HG03108 (cell line): ENCODE results near the gene IRAK2.
"Not testable (repeated sequence)": the region's sequence is repeated elsewhere in the genome, so short reads cannot be mapped to it uniquely, and the experiment has no call there.

Experiments used
- ATAC-seq: cut with Tn5 transposase; IDR thresholded peaks from one replicate; pipeline ENCODE4 v1.9.1; 2021; ENCODE audit warnings: moderate library complexity; ENCODE audit not compliant: unreplicated experiment

The IRAK2 gene

DNA sequence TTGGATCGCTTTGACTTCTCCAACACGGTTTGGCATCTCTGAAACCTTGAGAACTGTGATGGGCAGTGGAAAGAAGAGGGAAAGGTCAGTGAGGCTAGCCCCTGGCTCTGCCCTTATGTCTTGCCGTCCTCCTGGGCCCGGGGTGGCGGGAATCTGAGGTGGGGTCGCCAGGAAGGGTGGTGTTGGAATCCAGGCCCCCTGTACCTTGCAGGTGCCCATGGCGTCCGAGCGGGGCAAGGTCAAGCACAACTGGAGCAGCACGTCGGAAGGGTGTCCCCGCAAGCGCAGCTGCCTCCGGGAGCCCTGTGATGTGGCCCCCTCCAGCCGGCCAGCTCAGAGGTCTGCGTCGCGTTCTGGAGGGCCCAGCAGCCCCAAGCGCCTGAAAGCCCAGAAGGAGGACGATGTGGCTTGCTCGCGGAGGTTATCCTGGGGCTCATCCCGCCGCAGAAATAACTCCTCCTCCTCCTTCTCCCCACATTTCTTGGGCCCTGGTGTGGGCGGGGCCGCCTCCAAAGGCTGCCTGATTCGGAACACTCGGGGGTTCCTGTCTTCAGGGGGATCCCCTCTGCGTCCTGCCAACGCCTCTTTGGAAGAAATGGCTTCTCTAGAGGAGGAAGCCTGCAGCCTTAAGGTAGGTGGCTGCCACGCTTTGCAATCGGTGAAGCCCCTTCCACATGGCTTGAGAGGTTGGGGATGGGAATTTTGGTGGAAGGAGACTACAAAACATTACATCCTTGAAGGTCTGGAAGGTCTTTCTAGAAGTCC, 84.4 kb downstream of the IRAK2 start:
- ATAC-seq: no peak

DNA sequence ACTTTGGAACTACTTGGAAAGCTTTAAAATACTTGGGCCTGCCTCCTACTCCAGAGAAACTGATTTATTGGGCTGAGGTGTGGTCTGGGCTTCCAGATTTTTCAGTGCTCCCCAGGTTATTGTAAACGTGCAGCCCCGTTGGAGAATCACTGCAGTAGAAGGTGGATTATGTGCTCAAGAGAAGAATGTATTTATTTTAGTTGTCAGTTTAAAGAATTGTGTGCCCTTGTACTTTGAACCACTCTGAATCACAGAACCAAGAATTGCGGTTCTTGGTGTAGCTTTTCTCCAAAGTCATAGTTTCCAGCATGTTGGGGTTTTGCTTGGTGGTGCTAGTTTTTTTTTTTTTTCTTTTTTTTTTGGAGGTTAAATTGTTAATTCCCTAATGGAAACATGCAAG, 85.1 kb downstream of the IRAK2 start:
- no peak for ATAC-seq

DNA sequence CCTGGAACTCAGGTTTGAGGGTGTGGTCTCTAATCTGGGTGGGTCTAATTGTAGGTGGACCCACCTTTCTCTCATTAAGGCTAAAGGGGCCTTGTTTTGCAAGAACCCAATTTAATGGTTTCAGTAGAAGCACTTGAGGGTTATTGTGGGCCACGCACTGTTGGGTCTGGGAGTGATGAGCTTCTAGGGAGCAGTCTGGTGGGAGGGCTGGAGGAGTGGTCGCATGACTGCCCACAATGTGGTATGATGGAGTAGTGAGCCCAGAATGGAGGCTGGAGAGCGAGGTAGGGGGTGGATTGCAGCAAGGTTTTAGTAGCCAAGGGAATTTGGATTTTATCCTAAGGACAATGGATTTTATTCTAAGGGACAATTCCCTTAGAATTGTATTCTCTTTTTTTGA, 86.3 kb downstream of the IRAK2 start:
- no peak for ATAC-seq

DNA sequence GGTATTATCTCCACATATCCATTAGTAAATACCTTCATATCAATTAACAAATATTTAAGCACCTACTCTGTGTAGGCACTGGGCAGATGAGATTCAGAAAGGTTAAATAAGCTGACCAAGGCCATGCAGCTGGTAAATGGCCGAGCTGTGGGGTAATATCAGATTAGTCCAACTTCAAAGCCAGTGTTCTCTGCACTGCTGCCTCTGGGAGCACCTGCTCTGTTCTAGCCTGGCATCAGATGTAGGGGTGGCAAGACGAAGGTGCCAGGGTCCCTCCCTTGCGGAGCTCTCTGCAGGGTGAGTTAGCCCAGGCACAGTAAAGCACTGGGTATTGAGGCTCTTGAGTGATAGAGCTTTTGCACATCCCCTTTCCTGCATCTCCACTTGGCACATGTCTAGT, 89.0 kb downstream of the IRAK2 start:
- no peak for ATAC-seq

DNA sequence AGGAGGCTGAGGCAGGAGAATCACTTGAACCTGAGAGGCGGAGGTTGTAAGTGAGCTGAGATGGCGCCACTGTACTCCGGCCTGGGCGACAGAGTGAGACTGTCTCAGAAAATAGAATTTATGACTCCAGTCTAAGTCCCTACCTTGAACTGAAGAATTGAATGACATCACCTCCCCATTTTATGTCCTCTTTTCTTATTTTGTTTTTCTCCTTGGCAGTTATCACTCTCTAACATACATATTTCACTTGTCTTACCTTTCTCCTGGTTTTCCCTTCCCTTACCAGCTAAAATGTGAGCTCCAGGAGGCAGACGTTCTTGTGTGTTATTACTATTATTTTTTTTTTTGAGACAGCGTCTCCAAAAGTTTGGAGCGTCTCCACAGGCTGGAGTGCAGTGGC, 91.1 kb downstream of the IRAK2 start:
- ATAC-seq: no peak

DNA sequence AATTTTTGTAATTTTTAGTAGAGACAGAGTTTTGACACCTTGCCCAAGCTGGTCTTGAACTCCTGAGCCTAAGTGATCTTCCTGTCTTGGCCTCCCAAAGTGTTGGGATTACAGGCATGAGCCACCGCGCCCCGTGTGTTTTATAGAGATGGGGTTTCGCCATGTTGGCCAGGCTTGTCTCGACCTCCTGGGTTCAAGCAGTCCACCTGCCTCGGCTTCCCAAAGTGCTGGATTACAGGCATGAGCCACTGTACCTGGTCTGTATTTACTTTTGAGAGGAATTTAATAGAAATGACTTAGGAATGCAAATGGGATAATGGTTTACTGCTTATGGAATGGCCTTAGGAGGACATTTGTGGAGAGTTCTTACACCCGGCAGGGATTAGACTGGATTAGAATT, 94.3 kb downstream of the IRAK2 start:
- no peak for ATAC-seq

DNA sequence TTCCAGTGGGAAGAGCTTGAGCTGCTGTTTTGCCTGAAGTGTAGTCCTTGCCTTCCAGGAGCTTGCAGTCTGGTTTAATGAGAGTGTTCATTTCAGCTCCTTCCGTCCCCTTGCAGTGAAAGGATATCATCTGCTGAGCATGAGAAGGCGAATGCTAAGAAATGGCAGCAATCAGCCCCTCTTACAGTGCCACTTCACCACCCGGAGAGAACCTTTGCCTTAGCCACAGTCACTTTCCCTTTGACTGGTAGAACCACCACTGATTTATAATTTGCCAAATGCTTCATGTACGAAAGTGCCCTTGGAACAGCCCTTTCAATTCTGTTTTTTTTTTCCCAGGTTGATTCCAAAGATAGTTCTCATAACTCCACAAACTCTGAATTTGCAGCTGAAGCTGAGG, 95.1 kb downstream of the IRAK2 start:
- no peak for ATAC-seq

DNA sequence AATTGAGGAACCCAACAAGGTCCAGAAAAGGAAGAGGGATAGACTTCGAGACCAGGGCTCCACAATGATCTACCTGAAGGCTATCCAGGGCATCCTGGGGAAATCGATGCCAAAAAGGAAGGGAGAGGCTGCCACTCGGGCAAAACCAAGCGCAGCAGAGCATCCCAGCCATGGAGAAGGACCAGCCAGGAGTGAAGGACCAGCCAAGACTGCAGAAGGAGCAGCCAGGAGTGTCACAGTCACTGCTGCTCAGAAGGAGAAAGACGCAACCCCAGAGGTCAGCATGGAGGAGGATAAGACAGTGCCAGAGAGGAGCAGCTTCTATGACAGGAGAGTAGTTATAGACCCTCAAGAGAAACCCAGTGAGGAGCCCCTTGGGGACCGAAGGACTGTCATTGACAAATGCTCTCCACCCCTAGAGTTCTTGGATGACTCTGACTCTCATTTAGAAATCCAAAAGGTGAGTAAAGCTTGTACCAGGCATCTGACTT, 95.5 kb downstream of the IRAK2 start:
- ATAC-seq: no peak

DNA sequence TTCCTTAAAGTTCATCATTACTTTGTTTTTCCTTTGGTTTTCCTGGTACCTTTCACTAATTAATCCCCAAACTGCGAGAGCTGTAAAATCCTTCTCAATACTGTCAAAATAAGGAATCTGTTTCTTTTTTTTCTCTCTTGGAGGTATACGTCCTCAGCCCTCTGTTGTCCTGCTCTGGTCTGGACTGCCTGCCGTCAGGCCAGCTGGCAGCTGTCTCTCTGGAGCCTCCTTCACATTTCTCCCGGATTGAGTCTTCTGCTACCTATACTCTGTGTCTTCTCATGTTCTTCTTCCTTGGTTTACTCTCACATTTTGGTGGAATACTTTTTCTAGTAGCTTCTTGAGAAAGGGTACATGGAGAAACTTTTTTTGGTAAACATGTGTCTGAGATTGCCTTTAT, 97.3 kb downstream of the IRAK2 start:
- no peak for ATAC-seq

DNA sequence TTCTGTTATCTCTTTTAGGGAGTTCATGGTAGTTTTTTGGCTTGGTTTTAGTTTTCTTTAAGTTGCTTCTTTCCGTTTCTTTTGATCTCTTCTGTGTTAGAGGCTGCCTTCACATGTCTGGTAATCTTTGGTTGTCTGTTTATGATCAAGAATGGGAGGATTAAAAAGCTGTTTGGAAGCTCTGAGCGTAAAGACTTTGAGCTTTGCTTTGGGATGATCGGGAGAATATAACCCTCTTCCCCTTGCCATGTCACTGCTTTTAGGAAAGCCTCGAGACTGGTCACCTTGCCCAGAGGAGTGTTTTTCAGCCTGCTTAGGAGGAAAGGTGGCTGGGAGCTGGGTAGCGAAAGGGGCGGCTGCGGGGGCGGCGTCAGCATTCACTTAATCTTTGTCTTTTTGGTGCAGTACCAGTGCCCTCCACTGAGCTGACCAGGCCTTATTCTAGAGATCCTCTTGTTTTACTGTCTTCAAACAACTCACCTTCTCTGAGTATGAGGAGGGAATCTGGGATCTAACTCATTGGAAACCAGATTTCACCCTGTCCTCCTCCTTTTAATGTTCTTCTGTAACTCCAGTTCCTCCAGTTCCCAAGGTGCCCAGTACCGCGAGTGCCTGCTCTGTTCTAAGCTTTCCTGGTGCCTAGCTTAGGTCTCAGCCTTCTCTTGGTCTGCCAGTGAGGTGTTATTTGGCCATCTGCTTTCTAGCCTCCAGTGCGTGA, 99.1 kb downstream of the IRAK2 start:
- ATAC-seq: no peak

DNA sequence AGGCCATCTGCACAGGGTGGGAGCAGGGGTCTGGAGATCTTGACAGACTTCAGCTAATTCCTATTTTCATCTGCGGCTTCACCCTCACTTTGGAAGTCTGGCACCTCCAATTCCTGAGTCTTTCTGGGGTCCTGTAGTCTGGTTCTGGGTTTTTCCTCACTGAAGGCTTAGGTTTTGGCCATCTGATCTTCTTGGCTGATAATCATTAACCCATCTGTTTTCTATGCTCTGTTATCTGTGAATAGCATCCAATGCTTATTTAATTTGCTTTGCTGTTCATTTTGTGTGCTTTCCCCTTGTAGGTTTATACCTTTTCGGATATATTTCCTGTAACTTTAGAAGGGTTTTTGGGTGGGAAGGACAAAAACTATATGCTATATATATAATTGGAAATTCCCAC, 101.1 kb downstream of the IRAK2 start:
- no peak for ATAC-seq

DNA sequence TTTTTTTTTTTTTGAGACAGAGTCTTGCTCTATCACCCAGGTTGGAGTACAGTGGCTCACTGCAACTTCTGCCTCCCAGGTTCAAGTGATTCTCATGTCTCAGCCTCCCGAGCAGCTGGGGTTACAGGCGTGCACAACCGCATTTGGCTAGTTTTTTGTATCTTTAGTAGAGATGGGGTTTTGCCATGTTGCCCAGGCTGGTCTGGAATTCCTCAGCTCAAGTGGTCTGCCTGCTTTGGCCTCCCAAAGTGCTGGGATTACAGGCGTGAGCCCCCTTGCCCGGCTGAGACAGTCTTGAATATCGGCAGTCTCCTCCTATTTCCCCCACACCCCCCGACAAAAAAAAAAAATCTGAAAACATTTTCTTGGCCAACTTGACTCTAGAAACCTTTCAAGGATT, 102.2 kb downstream of the IRAK2 start:
- ATAC-seq: not testable (repeated sequence)

DNA sequence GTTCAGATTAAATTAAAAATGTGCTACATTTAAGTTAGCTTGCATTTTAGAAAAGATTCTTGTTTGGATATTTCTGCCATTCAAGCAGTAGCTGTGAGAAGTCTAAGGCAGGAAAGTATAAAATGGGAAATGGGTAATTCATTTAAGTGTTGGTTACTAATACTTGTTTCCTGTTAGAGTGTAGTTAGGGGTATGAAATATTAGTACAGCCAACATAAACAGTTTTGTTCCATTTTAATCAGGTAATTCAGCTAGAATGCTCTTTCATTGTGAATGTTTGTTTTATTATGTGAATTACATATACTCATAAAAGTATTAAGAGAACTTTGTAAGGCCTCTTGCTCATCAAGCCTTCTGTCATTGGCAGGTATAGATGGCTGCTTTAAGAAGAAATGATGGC, 103.4 kb downstream of the IRAK2 start:
- ATAC-seq: no peak

DNA sequence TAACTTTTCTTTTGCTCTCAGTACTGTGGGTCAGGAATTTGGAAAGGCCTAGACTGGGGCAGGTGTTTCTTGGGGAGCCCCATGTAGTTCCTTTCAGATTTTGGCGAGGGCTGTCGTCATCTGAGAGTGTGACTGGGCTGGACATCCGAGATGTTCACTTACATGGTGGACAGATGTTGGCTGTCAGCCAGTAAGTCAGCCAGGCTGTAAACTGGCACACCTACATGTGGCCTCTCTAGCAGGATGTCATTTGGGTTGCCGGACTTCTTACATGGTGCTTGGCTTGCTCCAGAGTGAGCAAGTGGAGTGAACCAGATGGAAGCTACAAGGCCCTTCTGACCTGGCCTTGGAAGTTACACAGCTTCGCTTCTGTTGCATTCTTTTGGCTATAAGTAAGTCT, 104.2 kb downstream of the IRAK2 start:
- no peak for ATAC-seq

DNA sequence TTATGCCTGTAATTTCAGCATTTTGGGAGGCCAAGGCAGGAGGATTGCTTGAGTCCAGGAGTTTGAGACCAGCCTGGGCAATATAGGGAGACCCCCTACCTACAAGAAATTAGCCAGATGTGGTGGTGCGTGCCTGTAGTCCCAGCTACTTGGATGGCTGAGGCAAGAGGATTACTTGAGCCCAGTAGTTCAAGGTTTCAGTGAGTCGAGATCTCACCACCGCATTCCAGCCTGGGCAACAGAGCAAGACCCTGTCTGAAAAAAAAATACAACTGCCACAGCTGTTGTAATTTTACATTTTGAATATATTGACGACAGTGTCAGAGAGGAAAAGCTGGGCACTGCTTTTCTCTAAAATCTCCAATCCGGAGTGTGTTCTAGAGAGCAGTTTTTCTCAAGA, 104.7 kb downstream of the IRAK2 start:
- ATAC-seq: no peak

DNA sequence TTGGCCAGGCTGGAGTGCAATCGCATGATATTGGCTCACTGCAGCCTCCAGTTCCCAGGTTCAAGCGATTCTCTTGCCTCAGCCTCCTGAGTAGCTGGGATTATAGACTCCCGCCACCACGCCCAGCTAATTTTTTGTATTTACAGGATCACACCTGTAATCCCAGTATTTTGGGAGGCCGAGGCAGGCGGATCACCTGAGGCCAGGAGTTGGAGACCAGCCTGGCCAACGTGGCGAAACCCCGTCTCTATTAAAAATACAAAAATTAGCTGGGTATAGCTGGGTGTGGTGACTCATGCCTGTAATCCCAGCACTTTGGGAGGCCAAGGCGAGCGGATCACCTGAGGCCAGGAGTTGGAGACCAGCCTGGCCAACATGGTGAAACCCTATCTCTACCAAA, 107.8 kb downstream of the IRAK2 start:
- ATAC-seq: not testable (repeated sequence)

DNA sequence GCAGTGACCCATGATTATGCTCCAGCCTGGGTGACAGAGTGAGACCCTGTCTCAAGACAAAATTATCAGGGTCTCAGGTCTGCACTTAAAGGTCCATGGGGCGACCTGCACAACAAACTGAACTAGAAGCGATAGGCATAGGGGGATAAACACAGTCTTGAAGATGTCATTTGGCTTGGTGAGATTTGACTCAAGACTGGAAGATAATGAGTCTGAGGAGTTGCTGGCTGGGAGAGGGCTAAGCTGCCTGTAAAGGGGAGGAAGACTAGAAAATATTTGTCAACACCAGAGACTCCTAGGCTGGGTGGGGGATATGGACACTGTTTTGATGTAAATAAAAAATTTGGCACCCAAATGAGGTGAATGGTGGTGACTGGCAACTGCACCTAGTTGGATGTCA, 108.3 kb downstream of the IRAK2 start:
- ATAC-seq: no peak

DNA sequence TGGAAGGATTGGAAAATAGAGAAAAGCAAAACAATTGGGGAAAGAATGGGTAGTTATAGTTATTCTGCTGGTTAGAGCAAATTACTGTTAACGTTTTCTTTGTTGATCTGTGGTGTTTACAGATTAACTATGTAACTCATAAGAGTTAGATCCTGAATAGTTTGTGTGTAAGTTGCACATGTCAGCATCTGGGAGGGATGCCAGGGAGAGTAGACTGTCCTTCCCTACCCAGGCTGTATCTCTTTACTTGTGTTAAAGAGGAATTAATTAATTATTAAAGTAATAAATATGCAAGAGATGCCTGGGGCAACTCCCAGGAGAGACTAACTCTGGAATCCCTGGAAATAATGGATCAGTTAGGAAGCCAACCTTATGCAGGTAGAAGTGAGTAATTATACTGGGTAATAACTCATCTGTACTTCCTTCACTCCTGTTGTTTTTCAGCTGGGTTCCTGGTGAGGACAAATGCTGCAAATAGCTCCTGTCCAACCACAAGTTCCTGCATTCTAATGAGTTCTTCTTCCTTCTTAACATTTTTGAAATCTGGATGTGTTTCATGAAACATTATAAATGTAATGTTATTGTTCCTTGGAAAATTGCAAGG, 109.1 kb downstream of the IRAK2 start:
- ATAC-seq: no peak

DNA sequence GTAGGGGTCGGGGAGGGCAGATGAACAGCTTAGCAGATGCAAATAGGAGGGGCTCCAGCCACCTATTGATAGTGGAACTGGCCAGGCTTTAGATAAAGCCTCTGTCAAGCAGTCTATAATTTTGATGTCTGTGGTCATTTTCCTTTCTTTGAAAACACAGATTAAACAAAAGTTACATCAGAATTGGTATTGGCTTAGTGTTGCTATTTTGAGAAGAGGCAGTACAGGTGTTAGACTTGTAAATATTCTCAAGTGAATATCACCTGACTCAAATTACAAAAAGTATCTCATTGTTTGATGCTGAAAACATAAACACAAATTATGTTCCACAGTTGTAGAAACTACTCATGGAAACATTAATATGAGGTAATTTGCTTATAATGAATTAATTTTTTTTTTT, 109.9 kb downstream of the IRAK2 start:
- ATAC-seq: no peak

DNA sequence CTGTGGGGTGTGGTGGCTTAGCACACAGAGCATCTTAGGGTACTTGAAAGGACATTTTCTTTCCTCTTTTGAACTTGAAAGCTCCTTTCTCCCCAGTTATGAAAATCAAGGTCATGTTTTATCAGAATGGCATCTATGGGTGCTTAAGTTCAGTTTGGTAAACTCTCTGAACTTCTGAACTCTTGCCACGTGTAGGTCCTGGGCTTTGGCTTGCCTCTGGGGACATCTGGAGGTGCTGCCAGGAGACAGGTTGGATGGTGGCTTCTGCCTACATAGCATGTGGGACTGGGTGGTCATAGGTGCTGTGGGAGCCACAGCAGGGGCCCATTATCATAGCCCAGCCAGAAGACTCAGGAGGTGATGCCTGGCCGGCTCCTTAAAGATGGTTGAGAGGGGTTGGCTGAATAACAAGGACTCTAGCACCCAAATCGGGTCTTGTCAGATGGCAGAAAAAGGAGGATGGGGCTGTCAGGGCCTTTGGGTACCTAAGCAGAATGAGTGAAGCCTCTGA, 112.5 kb downstream of the IRAK2 start:
- ATAC-seq: no peak

DNA sequence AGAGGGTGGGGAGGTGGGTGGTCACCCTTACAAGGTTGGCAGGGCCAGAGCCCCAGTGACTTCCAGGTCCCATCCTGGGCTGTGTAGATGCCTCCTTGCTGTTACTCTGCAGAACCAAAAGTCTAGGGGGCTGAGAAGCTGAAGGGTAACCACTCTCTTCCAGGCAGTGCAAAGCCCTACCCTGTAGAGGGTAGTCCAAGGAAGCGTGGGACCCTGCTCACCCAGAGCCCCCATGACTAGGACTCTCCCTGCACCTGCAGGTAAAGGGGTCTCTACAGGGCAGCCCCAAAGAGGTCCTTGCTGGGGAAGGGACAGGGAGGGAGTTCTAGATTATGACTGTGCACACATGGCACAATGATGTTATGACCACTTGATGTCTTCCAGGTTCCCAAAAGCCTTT, 113.8 kb downstream of the IRAK2 start:
- no peak for ATAC-seq
